Measurements from ENCODE around the gene SPAAR. TPM values are rescaled to one million over a fixed set of nuclear protein-coding genes. Genes with fewer than 3 reads are reported as not detected.
"Not testable (repeated sequence)": the region's sequence is repeated elsewhere in the genome, so short reads cannot be mapped to it uniquely, and the experiment has no call there.

SPAAR gene
- total RNA-seq, 4 donors from 2014 or later, result 5.6 to 70.1 (median 18.4) TPM

DNA sequence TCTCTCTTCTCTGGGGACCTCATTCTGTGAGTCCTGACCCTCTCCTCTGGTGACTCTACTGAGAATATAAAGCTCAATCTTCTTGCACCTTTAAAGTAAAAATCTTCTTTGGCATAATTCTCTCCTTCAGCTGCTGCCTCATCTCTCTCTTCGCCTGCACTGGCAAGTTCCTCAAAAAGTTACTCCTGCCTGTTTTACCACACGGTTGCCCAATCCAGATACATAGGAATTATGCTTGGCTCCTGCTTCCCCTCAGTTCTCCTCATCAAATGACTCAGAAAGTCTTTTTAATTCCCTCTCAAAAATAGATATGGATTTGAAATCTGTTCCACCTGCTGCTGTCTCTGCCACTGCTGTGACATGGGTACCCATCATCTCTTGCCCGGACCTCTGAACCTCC, 17.6 kb upstream of the SPAAR start:
- TF ChIP-seq, protein P1, sequence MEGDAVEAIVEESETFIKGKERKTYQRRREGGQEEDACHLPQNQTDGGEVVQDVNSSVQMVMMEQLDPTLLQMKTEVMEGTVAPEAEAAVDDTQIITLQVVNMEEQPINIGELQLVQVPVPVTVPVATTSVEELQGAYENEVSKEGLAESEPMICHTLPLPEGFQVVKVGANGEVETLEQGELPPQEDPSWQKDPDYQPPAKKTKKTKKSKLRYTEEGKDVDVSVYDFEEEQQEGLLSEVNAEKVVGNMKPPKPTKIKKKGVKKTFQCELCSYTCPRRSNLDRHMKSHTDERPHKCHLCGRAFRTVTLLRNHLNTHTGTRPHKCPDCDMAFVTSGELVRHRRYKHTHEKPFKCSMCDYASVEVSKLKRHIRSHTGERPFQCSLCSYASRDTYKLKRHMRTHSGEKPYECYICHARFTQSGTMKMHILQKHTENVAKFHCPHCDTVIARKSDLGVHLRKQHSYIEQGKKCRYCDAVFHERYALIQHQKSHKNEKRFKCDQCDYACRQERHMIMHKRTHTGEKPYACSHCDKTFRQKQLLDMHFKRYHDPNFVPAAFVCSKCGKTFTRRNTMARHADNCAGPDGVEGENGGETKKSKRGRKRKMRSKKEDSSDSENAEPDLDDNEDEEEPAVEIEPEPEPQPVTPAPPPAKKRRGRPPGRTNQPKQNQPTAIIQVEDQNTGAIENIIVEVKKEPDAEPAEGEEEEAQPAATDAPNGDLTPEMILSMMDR (IDR thresholded peaks at IDR 0.05), result no peak
- ATAC-seq (ENCODE audit: low FRiP score) (no peak), DNase-seq (ENCODE audit: low spot score) (no peak)

DNA sequence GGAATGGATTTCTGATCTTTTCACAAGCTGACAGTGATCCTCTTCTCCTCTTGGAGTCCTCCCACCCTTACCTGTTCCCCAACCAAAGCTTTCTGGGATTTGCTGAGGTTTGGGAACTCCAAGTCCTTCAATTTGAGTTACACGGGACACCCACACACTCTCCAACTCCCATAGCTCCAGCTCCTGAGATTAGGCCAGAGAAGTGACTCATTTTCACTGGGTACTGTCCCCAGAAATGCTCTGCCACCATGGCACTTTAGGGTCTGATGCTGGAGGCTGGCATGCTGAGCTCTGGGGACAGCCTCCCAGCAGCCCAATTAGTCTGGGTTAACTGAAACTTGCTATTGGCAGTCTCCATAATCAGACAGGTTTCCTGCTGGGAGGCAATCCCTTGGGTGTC, 17.2 kb upstream of the SPAAR start:
- ATAC-seq (ENCODE audit: low FRiP score), result no peak
- TF ChIP-seq, protein P1 (IDR thresholded peaks at IDR 0.05), result no peak
- DNase-seq (ENCODE audit: low spot score), result no peak

DNA sequence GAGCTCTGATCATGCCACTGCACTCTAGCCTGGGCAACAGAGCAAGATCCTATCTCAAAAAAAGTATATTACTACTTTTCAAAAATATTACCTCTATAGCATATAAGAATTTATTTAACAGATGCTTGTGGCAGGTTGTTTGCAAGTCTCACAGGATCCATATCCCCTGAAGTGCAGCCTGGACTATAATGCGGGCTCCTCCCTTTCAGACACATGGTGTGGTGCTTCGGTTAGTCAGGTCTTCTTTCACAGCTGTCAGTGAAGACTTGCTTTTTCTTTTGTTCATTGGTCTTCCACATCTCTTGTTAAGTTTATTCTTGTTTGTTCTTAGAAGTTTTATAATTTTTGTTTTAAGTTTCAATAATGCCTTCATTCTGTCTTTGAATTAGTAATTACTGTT, 12.7 kb upstream of the SPAAR start:
- no peak for ATAC-seq (ENCODE audit: low FRiP score)
- TF ChIP-seq, protein P1 (IDR thresholded peaks at IDR 0.05), result no peak
- no peak for DNase-seq (ENCODE audit: low spot score)

DNA sequence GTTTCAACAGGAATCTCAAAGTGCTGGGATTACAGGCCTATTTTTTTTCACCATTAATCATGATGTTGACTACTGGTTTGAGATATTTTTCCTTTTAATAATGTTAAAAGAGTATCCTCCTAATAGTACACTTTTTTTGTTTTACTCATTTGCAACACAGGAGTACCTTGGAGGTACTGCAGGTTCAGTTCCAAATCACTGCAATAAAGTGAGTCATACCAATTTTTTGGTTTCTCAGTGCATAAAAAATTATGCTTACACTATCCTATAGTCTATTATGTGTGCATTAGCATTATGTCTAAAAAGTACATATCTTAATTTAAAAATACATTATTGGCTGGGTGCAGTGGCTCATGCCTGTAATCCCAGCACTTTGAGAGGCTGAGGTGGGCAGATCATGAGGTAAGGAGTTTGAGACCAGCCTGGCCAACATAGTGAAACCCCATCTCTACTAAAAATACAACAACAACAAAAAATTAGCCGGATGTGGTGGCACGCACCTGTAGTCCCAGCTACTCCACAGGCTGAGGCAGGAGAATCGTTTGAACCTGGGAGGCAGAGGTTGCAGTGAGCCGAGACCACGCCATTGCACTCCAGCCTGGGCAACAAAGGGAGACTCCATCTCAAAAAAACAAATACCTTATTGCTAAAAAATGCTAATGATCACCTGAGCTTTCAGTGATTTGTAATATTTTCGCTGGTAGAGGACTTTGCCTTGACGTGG, 11.8 kb upstream of the SPAAR start:
- not testable (repeated sequence) for DNase-seq (ENCODE audit: low spot score); ATAC-seq (ENCODE audit: low FRiP score)

DNA sequence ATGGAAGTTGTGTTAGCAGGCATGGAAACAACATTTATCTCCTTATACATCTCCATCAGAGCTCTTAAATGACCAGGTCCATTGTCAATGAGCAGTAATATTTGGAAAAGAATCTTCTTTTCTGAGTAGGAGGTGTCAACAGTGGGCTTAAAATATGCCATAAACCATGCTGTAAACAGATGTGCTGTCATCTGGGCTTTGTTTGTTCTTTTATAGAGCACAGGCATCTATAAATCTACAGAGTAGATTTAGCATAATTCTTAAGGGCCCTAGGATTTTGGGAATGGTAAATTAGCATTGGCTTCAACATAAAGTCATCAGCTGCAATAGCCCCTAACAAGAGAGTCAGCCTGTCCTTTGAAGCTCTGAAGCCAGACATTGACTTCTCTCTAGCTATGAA, 11.0 kb upstream of the SPAAR start:
- TF ChIP-seq, protein P1 (IDR thresholded peaks at IDR 0.05), result no peak
- no peak for DNase-seq (ENCODE audit: low spot score)
- no peak for ATAC-seq (ENCODE audit: low FRiP score)

DNA sequence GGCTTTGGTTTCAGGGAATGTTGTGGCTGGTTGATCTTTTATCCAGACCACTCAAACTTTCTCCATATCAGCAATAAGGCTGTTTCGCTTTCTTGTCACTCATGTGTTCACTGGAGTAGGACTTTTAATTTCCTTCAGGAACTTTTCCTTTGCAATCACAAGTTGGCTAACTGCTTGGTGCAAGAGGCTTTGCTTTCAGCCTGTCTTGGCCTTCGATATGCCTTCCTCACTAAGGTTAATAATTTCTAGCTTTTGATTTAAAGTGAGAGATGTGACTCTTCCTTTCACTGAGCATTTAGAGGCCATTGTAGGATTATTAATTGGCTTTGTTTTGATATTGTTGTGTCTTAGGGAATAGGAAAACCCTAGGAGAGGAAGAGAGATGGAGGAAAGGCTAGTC, 10.3 kb upstream of the SPAAR start:
- ATAC-seq (ENCODE audit: low FRiP score) (no peak), DNase-seq (ENCODE audit: low spot score) (no peak)
- TF ChIP-seq, protein P1 (IDR thresholded peaks at IDR 0.05), result no peak

DNA sequence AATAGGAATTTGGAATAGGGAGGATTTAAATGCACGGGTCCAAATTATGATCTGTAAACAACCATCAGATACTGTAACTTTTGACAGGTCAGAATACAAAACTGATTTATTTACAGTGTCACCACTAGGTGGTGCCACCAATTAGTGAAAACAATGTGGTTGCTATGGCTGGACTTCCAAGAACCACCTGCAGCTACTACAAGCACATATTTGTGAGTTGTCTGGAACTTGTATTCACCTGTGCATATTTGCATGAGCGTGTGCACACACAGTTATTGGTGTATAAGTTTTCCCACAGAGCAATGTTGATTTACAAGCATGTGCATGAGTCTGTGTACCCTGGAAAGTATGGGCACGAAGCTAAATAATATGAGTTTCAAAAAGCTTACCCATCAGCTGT, 6.2 kb upstream of the SPAAR start:
- no peak for ATAC-seq (ENCODE audit: low FRiP score)
- TF ChIP-seq, protein P1 (IDR thresholded peaks at IDR 0.05), result peak in 1 of 3 donors; percentile 41

More for the DNA sequence above, 6.2 kb upstream of the SPAAR start:
- DNase-seq (ENCODE audit: low spot score), result no peak
